ENCODE measurements around the gene PRSS53.
A peak's percentile ranks its signal among the peaks of the same experiment; 100 is the strongest.

PRSS53 gene

DNA sequence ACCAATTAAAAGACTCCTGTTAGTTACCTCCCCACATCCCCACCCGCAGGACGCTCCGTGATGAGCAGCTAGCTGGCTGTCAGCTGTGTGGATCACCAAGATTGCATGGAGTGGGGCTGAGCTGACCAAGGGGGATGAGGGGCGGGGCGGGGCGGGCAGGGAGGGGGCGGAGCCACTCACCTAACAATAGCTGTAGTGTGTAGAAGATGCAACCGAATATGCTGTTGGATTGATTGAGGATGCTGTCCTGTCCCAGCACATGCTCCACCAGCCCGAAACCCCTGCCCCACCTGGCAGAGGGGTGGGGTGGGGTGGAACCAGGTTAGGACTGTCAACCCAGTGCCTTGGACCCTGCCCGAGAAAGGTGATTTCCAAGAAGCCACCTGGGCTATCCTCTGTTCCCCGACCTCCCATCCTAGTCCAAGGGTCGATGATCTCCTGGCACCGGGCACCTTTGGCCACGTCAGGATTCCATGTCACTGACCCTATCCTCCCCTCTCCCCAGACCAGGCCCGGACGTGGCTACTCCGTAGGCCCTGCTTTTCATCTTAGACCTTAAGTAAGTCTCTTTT, 4.5 kb upstream of the PRSS53 start:
- DNase-seq = peak; percentile 35

GRCh38 chr16:31092330-31092729, 3.6 kb upstream of the PRSS53 start:
- DNase-seq = no peak

- no peak for DNase-seq
Measured at GRCh38 chr16:31090540-31090939, 1.8 kb upstream of the PRSS53 start.

GRCh38 chr16:31089199-31089598, 456 bp upstream of the PRSS53 start:
- no peak for DNase-seq

- no peak for DNase-seq
Measured at GRCh38 chr16:31087971-31088370, 772 bp downstream of the PRSS53 start.

DNA sequence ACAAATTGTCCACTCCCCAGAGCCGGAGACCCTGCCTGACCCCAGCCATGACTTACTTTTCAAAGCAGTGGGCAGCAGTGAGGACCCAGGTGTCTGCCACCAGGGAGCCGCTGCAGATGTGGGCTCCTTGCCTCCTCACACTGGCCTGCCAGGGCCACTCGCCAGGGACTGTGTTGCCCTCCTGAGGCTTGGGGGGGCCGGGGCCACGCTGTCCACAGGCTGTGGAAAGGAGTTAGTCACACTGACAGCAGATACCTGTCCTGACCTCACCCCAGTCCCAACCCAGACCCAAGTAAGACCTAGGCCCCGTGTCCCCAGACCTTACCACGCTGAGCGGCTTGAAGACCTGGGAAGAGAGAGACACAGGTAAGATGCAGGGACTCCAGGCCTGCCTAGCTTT, 1.3 kb downstream of the PRSS53 start:
- DNase-seq = no peak

GRCh38 chr16:31086629-31086906, 2.2 kb downstream of the PRSS53 start:
- no peak for DNase-seq

GRCh38 chr16:31085873-31086628, 2.7 kb downstream of the PRSS53 start:
- DNase-seq = no peak

DNA sequence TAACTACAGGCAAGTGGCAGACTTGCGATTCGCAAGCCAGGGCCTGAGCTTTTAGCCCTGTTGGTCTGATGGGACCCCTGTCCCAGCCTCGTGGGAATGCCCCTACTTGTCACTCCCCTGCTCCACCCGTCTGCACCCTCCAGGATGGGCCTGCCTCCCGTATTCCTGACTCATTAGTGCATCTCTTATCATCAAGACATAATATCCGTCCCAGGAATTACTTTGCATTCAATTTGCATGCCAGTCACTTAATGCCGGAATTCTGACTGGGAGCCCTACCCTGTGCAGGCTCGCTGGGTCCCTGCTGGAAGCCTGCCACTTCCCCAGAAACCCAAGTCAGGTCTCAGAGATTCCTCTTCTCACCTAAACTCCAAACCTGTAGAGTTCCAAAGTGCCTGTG, 3.3 kb downstream of the PRSS53 start:
- no peak for DNase-seq

GRCh38 chr16:31084584-31085302, 4.0 kb downstream of the PRSS53 start:
- DNase-seq = no peak

DNA sequence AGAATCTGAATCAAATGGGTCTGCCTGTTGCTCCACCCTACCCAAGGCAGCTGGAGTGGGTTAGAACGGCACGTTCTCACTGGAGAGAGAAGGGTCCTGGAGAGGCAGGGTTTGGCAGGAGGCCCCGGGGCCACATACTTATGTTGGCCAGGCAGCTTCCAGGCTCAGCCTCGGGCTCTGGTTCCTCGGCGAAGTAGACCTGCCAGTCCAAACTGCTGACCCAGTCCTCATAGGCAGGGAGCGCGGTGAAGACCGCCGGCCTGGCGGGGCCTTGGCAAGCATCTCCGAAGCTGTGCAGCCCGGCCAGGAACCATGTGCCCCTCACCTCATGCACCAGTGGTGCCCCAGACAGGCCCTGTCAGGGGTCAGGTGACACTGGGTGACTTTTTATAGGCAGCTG, 4.8 kb downstream of the PRSS53 start:
- no peak for DNase-seq

DNA sequence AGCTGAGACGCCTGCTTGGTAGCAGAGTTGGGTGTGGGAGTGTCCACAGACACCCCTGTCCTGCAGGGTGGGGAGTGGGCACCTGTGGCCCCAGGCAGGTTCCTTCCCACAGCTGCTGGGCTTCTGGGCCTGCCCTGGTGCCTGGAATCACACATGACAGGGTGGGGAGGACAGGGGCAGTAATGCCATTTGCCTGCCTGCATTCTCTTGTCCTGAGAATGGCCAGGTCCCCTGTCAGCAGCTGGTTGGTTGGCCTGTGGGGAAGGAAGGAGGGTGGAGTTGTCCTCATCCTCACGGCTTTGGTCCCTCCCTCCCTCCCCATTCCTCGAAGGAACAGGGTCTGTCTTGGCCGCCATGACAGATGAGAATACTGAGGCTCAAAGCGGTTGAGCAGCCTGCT, 5.2 kb downstream of the PRSS53 start:
- DNase-seq = no peak

DNA sequence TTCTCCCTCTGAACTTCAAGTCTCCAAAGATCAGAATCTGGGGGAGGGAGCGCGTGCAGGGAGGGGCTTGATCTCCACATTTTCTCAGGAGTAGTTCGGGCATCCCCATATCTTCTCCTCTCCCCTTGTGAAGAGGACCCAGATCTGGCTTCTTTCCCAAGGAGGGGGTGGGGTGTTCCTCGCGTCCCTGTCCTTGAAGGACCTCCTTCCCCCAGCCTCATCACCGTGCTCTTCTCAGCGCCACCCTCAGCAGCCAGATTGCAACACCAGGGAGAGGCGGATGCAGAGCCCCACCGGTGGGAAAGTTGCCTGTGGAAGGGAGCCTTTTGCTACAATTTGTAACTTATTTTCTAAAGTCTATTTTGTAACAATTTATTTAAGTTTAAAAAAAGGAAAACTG, 5.7 kb downstream of the PRSS53 start:
- DNase-seq = no peak

DNA sequence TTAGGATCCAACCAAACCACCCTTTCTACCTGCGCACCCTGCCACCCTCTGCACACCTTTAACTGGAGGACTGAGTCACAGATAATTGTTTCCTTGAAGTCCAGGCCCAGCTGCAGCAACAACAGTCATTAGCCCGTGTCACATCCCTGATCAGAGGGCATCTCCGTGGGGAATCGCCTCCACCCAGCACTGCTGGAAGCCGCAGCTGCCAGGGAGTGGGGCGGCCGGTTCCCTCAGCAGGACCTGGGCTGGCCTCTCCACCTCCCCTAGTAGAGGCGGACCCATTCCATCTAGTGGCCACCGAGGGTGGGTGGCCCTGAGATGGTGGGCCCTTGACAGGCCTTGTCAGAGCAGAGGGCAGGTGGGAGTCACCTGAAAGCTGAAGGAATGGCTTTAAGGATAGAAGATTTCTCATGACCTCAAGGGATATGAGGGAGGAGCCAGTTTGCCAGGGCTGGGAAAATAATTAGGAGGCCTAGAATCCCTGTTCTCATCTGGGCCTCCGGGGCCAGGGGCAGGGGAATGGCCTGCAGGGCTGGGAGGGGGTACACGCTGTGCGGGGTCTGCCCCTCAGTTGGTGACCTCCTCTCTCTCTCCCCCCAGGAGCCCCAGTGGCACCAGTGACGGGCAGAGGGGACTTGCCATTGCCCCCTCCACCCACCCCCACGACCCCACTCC, 6.2 kb downstream of the PRSS53 start:
- no peak for DNase-seq

- no peak for DNase-seq
Measured at GRCh38 chr16:31081428-31082351, 7.1 kb downstream of the PRSS53 start.

GRCh38 chr16:31080756-31081419, 7.9 kb downstream of the PRSS53 start:
- DNase-seq = no peak

DNA sequence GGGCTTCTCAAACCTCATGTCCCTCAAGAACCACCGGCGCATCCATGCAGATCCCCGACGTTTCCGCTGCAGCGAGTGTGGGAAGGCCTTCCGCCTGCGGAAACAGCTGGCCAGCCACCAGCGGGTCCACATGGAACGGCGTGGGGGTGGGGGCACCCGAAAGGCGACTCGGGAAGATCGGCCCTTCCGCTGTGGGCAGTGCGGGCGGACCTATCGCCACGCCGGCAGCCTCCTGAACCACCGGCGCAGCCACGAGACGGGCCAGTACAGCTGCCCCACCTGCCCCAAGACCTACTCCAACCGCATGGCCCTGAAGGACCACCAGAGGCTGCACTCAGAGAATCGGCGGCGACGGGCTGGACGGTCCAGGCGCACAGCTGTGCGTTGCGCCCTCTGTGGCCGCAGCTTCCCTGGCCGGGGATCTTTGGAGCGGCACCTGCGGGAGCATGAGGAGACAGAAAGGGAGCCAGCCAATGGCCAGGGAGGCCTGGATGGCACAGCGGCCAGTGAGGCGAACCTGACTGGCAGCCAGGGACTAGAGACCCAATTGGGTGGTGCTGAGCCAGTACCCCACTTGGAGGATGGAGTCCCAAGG, 8.6 kb downstream of the PRSS53 start:
- DNase-seq = no peak

- DNase-seq = no peak
Measured at GRCh38 chr16:31079342-31079944, 9.3 kb downstream of the PRSS53 start.

DNA sequence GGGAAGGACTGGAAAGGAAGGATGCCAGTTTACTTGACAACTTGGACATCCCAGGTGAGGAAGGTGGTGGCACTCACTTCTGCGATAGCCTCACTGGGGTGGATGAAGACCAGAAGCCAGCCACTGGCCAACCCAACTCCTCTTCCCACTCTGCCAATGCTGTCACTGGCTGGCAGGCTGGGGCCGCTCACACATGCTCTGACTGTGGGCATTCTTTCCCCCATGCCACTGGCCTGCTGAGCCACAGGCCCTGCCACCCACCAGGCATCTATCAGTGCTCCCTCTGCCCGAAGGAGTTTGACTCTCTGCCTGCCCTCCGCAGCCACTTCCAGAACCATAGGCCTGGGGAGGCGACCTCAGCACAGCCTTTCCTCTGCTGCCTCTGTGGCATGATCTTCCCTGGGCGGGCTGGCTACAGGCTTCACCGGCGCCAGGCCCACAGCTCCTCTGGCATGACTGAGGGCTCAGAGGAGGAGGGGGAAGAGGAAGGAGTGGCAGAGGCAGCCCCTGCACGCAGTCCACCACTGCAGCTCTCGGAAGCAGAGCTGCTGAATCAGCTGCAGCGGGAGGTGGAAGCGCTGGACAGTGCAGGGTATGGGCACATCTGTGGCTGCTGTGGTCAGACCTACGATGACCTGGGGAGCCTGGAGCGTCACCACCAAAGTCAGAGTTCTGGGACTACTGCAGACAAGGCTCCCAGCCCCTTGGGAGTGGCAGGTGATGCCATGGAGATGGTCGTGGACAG, 10.0 kb downstream of the PRSS53 start:
- no peak for DNase-seq

GRCh38 chr16:31077592-31078396, 10.9 kb downstream of the PRSS53 start:
- no peak for DNase-seq

Data from NCI-H345 (cell line).